WTC11 (cell line): Measurements from ENCODE around the gene ANKRD33B. TPM values are rescaled to one million over a fixed set of nuclear protein-coding genes. Genes with fewer than 3 reads are reported as not detected.

Experiments
- ATAC-seq: fragments of 200-7000 bp; cut with Tn5 transposase; 2 replicates; pipeline ENCODE4 v1.10.0; 2021; ENCODE audit warnings: mild to moderate bottlenecking, moderate library complexity
- CTCF ChIA-PET: fragments of 300-600 bp; sonication (Branson Sonifier 250); formaldehyde crosslinking; loops from one replicate; lab custom pipeline; 2021; ENCODE audit warnings: antibody characterized with exemption; lab: Charles Lee
- POLR2A ChIA-PET: fragments of 350-600 bp; sonication (Branson Sonifier 250); formaldehyde crosslinking; loops from one replicate; lab custom pipeline; 2021; ENCODE audit warnings: antibody characterized with exemption; lab: Charles Lee
- DNase-seq: peaks from one replicate; pipeline ENCODE4 v3.0.0; 2021; ENCODE audit warnings: low spot score
- H3K27ac Mint-ChIP-seq: 2 replicates; pipeline ENCODE4 v1.8.0; 2021; ENCODE audit warnings: mixed read lengths
- H3K27me3 Mint-ChIP-seq: 2 replicates; pipeline ENCODE4 v1.8.0; 2021; ENCODE audit warnings: low read depth, mild to moderate bottlenecking, moderate library complexity, mixed read lengths
- H3K36me3 Mint-ChIP-seq: 2 replicates; pipeline ENCODE4 v1.8.0; 2021; ENCODE audit warnings: mixed read lengths
- H3K4me1 Mint-ChIP-seq: 2 replicates; pipeline ENCODE4 v1.8.0; 2022; ENCODE audit warnings: mixed read lengths
- H3K4me3 Mint-ChIP-seq: 2 replicates; pipeline ENCODE4 v1.8.0; 2021; ENCODE audit warnings: mild to moderate bottlenecking, moderate library complexity, mixed read lengths
- H3K9me3 Mint-ChIP-seq: 2 replicates; pipeline ENCODE4 v1.8.0; 2021; ENCODE audit warnings: mixed read lengths
- CBFB ChIP-seq: sonication (generic); formaldehyde crosslinking; IDR thresholded peaks from 2 replicates; pipeline ENCODE4 v1.8.1; 2022; ENCODE audit warnings: mild to moderate bottlenecking, low read depth, missing genetic modification reagents
- CDX4 ChIP-seq: fragments of 250-450 bp; sonication (Bioruptor Pico); IDR thresholded peaks from 2 replicates; pipeline ENCODE4 v1.9.0; 2021; ENCODE audit warnings: moderate library complexity, mild to moderate bottlenecking, inconsistent platforms, borderline replicate concordance
- CTCF ChIP-seq: fragments of 200-600 bp; IDR thresholded peaks from 2 replicates; pipeline ENCODE4 v1.8.0; 2022; ENCODE audit warnings: antibody characterized with exemption
- ELF4 ChIP-seq: sonication (generic); formaldehyde crosslinking; IDR thresholded peaks from 2 replicates; pipeline ENCODE4 v1.8.1; 2022; ENCODE audit warnings: low read depth, mild to moderate bottlenecking, moderate library complexity, missing genetic modification reagents
- ETV6 ChIP-seq: sonication (generic); formaldehyde crosslinking; IDR thresholded peaks from 2 replicates; pipeline ENCODE4 v1.8.1; 2022; ENCODE audit warnings: mild to moderate bottlenecking, missing genetic modification reagents
- FOXJ3 ChIP-seq: sonication (generic); formaldehyde crosslinking; IDR thresholded peaks from 2 replicates; pipeline ENCODE4 v1.9.0; 2021; ENCODE audit warnings: missing genetic modification reagents, mild to moderate bottlenecking, borderline replicate concordance
- GABPB1 ChIP-seq: sonication (generic); formaldehyde crosslinking; IDR thresholded peaks from 2 replicates; pipeline ENCODE4 v1.8.1; 2023; ENCODE audit warnings: mild to moderate bottlenecking, missing genetic modification reagents
- GRHL2 ChIP-seq: fragments of 250-450 bp; sonication (Bioruptor Pico); IDR thresholded peaks from 2 replicates; pipeline ENCODE4 v1.8.0; 2022; ENCODE audit warnings: mild to moderate bottlenecking, moderate library complexity; ENCODE audit not compliant: insufficient replicate concordance, severe bottlenecking
- GTF2I ChIP-seq: fragments of 250-450 bp; sonication (Bioruptor Pico); conservative IDR thresholded peaks from 2 replicates; pipeline ENCODE4 v1.4.0; 2021; ENCODE audit warnings: mild to moderate bottlenecking
- MYBL2 ChIP-seq: sonication (generic); formaldehyde crosslinking; IDR thresholded peaks from 2 replicates; pipeline ENCODE4 v1.8.1; 2023; ENCODE audit warnings: mild to moderate bottlenecking, moderate library complexity, missing genetic modification reagents
- NFYB ChIP-seq: sonication (generic); formaldehyde crosslinking; conservative IDR thresholded peaks from 2 replicates; pipeline ENCODE4 v1.8.0; 2022; ENCODE audit warnings: low read depth, missing genetic modification reagents
- NR1H2 ChIP-seq: sonication (generic); formaldehyde crosslinking; IDR thresholded peaks from 2 replicates; pipeline ENCODE4 v1.9.0; 2021; ENCODE audit warnings: mild to moderate bottlenecking, moderate library complexity, missing genetic modification reagents
- NR3C1 ChIP-seq: sonication (generic); formaldehyde crosslinking; conservative IDR thresholded peaks from 2 replicates; pipeline ENCODE4 v1.8.1; 2023; ENCODE audit warnings: low read depth, mild to moderate bottlenecking, missing genetic modification reagents
- SMAD3 ChIP-seq: sonication (generic); formaldehyde crosslinking; IDR thresholded peaks from 2 replicates; pipeline ENCODE4 v1.8.0; 2022; ENCODE audit warnings: missing genetic modification reagents, mild to moderate bottlenecking, borderline replicate concordance
- ZNF219 ChIP-seq: sonication (generic); formaldehyde crosslinking; IDR thresholded peaks from 2 replicates; pipeline ENCODE4 v1.8.0; 2023; ENCODE audit warnings: missing genetic modification reagents, mild to moderate bottlenecking, borderline replicate concordance
- ZNF425 ChIP-seq: fragments of 250-450 bp; sonication (Bioruptor Pico); conservative IDR thresholded peaks from 2 replicates; pipeline ENCODE4 v1.9.0; 2021; ENCODE audit warnings: mild to moderate bottlenecking
- total RNA-seq: library from RNA; stranded (reverse); gene quantifications from 3 replicates; pipeline ENCODE4 v1.2.3, GENCODE V29; 2021
- TF ChIP-seq, protein P1 (sequence below): fragments of 250-450 bp; sonication (Bioruptor Pico); IDR thresholded peaks from 2 replicates; pipeline ENCODE4 v1.9.0; 2021; ENCODE audit warnings: mild to moderate bottlenecking, borderline replicate concordance
- TF ChIP-seq, protein P2 (sequence below): sonication (generic); formaldehyde crosslinking; conservative IDR thresholded peaks from 2 replicates; pipeline ENCODE4 v1.8.1; 2022; ENCODE audit warnings: mild to moderate bottlenecking, missing genetic modification reagents
- TF ChIP-seq, protein P3 (sequence below): sonication (generic); formaldehyde crosslinking; IDR thresholded peaks from 2 replicates; pipeline ENCODE4 v1.8.1; 2022; ENCODE audit warnings: mild to moderate bottlenecking, missing genetic modification reagents, moderate library complexity, borderline replicate concordance
- TF ChIP-seq, protein P4 (sequence below): fragments of 250-450 bp; sonication (Bioruptor Pico); IDR thresholded peaks from 2 replicates; pipeline ENCODE4 v1.8.0; 2021; ENCODE audit warnings: mild to moderate bottlenecking

ANKRD33B gene
- total RNA-seq, 1 experiment from 2014 or later = 9.2 TPM

- no peaks in the 10 kb centered on the region for H3K9me3 Mint-ChIP-seq
- DNase-seq = no peak
- H3K4me1 Mint-ChIP-seq = peaks cover 19% of the 10 kb centered on the region
- CTCF ChIA-PET = interaction anchor here (0.6 kb wide), 2 partner anchors 37 to 196 kb away, joined by 5 read pairs; no protein-coding TSS in a partner anchor
- H3K36me3 Mint-ChIP-seq = 0 out of 2 replicates have a peak, but pooled peaks cover 3% of the 10 kb centered on the region
- H3K4me3 Mint-ChIP-seq = no peak overlapping the region
- H3K27me3 Mint-ChIP-seq = no peaks in the 10 kb centered on the region
- TF ChIP-seq ZNF425 (CRISPR knock-in tag) (no peak), CDX4 (no peak), ELF4 (CRISPR knock-in tag) (no peak), NR3C1 (CRISPR knock-in tag) (no peak), ZNF219 (CRISPR knock-in tag) (no peak), NFYB (no peak), CTCF (no peak), FOXJ3 (no peak), CBFB (CRISPR knock-in tag) (no peak), GTF2I (no peak), GABPB1 (CRISPR knock-in tag) (no peak), SMAD3 (no peak), MYBL2 (CRISPR knock-in tag) (no peak), GRHL2 (CRISPR knock-in tag) (no peak), ETV6 (no peak), NR1H2 (CRISPR knock-in tag) (no peak)
- TF ChIP-seq, protein P1, sequence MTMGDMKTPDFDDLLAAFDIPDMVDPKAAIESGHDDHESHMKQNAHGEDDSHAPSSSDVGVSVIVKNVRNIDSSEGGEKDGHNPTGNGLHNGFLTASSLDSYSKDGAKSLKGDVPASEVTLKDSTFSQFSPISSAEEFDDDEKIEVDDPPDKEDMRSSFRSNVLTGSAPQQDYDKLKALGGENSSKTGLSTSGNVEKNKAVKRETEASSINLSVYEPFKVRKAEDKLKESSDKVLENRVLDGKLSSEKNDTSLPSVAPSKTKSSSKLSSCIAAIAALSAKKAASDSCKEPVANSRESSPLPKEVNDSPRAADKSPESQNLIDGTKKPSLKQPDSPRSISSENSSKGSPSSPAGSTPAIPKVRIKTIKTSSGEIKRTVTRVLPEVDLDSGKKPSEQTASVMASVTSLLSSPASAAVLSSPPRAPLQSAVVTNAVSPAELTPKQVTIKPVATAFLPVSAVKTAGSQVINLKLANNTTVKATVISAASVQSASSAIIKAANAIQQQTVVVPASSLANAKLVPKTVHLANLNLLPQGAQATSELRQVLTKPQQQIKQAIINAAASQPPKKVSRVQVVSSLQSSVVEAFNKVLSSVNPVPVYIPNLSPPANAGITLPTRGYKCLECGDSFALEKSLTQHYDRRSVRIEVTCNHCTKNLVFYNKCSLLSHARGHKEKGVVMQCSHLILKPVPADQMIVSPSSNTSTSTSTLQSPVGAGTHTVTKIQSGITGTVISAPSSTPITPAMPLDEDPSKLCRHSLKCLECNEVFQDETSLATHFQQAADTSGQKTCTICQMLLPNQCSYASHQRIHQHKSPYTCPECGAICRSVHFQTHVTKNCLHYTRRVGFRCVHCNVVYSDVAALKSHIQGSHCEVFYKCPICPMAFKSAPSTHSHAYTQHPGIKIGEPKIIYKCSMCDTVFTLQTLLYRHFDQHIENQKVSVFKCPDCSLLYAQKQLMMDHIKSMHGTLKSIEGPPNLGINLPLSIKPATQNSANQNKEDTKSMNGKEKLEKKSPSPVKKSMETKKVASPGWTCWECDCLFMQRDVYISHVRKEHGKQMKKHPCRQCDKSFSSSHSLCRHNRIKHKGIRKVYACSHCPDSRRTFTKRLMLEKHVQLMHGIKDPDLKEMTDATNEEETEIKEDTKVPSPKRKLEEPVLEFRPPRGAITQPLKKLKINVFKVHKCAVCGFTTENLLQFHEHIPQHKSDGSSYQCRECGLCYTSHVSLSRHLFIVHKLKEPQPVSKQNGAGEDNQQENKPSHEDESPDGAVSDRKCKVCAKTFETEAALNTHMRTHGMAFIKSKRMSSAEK (CRISPR knock-in tag) = no peak
- TF ChIP-seq, protein P2, sequence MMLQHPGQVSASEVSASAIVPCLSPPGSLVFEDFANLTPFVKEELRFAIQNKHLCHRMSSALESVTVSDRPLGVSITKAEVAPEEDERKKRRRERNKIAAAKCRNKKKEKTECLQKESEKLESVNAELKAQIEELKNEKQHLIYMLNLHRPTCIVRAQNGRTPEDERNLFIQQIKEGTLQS (CRISPR knock-in tag) = no peak
- TF ChIP-seq, protein P3, sequence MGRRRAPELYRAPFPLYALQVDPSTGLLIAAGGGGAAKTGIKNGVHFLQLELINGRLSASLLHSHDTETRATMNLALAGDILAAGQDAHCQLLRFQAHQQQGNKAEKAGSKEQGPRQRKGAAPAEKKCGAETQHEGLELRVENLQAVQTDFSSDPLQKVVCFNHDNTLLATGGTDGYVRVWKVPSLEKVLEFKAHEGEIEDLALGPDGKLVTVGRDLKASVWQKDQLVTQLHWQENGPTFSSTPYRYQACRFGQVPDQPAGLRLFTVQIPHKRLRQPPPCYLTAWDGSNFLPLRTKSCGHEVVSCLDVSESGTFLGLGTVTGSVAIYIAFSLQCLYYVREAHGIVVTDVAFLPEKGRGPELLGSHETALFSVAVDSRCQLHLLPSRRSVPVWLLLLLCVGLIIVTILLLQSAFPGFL (CRISPR knock-in tag) = no peak
- TF ChIP-seq, protein P4, sequence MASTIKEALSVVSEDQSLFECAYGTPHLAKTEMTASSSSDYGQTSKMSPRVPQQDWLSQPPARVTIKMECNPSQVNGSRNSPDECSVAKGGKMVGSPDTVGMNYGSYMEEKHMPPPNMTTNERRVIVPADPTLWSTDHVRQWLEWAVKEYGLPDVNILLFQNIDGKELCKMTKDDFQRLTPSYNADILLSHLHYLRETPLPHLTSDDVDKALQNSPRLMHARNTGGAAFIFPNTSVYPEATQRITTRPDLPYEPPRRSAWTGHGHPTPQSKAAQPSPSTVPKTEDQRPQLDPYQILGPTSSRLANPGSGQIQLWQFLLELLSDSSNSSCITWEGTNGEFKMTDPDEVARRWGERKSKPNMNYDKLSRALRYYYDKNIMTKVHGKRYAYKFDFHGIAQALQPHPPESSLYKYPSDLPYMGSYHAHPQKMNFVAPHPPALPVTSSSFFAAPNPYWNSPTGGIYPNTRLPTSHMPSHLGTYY (CRISPR knock-in tag) = no peak
- H3K27ac Mint-ChIP-seq = no peak overlapping the region
- ATAC-seq = no peak
- POLR2A ChIA-PET = no interaction called here
Measured at GRCh38 chr5:10644192-10644591, 80.3 kb downstream of the ANKRD33B start.
